IPS DF 19.7 (cell line): Measurements from ENCODE around the gene STIM1.

ENCODE experiments used
- DNase-seq: peaks from one replicate; pipeline ENCODE4 v3.0.0-alpha.2; 2013; ENCODE audit warnings: low read depth, low spot score

STIM1 gene

GRCh38 chr11:3916962-3917361, 61.5 kb downstream of the STIM1 start:
- DNase-seq, result no peak

- DNase-seq, result no peak
These were observed 64.8 kb downstream of the STIM1 start for GRCh38 chr11:3920148-3920852.

GRCh38 chr11:3922056-3922455, 66.6 kb downstream of the STIM1 start:
- no peak for DNase-seq

GRCh38 chr11:3925513-3925912, 70.0 kb downstream of the STIM1 start:
- DNase-seq, result no peak

GRCh38 chr11:3926458-3927095, 71.1 kb downstream of the STIM1 start:
- no peak for DNase-seq

GRCh38 chr11:3927129-3927796, 71.8 kb downstream of the STIM1 start:
- DNase-seq, result no peak

GRCh38 chr11:3929232-3929631, 73.8 kb downstream of the STIM1 start:
- DNase-seq, result no peak

GRCh38 chr11:3929649-3930048, 74.2 kb downstream of the STIM1 start:
- no peak for DNase-seq

- no peak for DNase-seq
These were observed 77.2 kb downstream of the STIM1 start for GRCh38 chr11:3932698-3933097.

GRCh38 chr11:3933165-3933628, 77.7 kb downstream of the STIM1 start:
- no peak for DNase-seq

- no peak for DNase-seq
These were observed 79.2 kb downstream of the STIM1 start for GRCh38 chr11:3934658-3935057.

GRCh38 chr11:3936517-3936916, 81.1 kb downstream of the STIM1 start:
- no peak for DNase-seq

- no peak for DNase-seq
These were observed 83.7 kb downstream of the STIM1 start for GRCh38 chr11:3939211-3939610.

GRCh38 chr11:3939651-3940190, 84.3 kb downstream of the STIM1 start:
- DNase-seq, result no peak

- no peak for DNase-seq
These were observed 86.9 kb downstream of the STIM1 start for GRCh38 chr11:3942160-3942955.

- DNase-seq, result no peak
These were observed 87.6 kb downstream of the STIM1 start for GRCh38 chr11:3942956-3943497.

GRCh38 chr11:3944198-3944597, 88.7 kb downstream of the STIM1 start:
- no peak for DNase-seq

- DNase-seq, result no peak
These were observed 91.1 kb downstream of the STIM1 start for GRCh38 chr11:3946455-3947017.

GRCh38 chr11:3947061-3947460, 91.6 kb downstream of the STIM1 start:
- DNase-seq, result no peak

GRCh38 chr11:3949125-3949524, 93.7 kb downstream of the STIM1 start:
- no peak for DNase-seq
